ENCODE results near the gene MAPK11.

The MAPK11 gene

DNA sequence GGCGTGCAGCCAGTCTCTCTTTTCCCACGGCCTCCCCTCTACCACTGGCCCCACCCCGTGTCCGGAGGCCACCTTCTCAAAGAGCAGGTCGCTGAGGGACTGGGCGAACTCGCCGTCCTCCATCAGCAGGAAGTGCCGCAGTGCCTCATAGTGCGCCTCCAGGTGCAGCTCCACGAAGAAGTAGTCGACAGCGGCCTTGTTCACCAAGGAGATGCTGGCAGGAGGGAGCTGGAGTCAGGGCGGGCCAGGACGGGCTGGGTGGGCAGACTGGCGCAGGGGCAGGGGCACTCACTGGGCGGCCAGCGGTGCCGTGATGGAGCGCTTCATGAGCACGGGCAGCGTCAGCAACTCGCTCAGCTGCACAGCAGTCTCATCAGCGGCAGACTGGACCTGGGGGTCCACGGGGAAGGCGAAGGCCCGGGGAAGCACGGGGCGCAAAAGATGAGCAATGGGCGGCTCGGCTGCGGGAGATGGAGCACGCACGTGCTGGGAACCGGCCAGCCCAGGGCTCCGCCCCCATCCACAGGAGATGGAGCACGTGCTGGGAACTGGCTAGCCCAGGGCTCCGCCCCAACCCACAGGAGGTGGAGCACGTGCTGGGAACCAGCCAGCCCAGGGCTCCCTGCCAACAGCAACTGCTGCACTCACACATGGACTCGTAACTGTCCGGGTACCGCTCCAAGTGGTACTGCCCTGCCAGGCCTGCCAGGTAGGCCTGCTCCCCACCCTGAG is 51.0 kb downstream of the MAPK11 start:
- H3K27ac ChIP-seq, result no peak overlapping the region

GRCh38 chr22:50218153-50218995 is 51.8 kb downstream of the MAPK11 start:
- TF ChIP-seq, protein P1, sequence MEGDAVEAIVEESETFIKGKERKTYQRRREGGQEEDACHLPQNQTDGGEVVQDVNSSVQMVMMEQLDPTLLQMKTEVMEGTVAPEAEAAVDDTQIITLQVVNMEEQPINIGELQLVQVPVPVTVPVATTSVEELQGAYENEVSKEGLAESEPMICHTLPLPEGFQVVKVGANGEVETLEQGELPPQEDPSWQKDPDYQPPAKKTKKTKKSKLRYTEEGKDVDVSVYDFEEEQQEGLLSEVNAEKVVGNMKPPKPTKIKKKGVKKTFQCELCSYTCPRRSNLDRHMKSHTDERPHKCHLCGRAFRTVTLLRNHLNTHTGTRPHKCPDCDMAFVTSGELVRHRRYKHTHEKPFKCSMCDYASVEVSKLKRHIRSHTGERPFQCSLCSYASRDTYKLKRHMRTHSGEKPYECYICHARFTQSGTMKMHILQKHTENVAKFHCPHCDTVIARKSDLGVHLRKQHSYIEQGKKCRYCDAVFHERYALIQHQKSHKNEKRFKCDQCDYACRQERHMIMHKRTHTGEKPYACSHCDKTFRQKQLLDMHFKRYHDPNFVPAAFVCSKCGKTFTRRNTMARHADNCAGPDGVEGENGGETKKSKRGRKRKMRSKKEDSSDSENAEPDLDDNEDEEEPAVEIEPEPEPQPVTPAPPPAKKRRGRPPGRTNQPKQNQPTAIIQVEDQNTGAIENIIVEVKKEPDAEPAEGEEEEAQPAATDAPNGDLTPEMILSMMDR (IDR thresholded peaks at IDR 0.05), result no peak
- no peak for DNase-seq (ENCODE audit: low spot score)
- H3K4me3 ChIP-seq, result no peak overlapping the region
- no peak overlapping the region for H3K27ac ChIP-seq

More for the DNA sequence above, 51.0 kb downstream of the MAPK11 start:
- H3K4me3 ChIP-seq, result no peak overlapping the region
- TF ChIP-seq, protein P1 (IDR thresholded peaks at IDR 0.05), result no peak
- DNase-seq (ENCODE audit: low spot score), result no peak

DNA sequence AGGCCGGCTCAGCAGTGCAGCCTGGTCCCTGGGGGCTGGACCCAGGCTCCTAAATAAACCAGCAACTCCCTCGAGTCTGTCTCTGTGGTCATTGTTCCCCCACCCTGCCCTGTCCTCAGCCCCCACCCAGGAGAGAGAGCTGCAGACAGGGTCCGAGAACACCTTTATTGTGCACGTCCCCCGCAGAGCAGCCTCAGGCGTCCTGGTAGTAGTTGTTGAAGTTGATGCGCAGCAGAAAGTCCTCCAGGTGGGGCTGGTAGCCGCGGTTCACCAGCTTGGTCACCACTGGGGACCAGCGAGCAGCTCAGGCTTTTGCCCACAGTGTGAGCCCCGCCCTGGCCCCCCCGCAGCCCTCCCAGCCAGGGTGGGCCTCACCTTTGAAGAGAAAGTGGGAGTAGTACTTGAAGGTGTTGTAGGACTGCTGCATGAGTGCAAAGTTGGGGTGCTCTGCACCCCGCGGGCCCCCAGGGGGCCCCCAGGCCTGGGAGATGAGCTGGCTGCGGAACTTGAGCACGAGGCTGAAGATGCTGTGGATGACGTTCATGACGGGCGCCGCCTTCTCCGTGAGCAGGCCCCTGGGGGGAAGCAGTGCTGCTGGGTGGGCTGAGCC is 52.5 kb downstream of the MAPK11 start:
- Histone ChIP-seq H3K27ac (no peak overlapping the region), H3K4me3 (no peak overlapping the region)
- no peak for DNase-seq (ENCODE audit: low spot score)
- TF ChIP-seq, protein P1 (IDR thresholded peaks at IDR 0.05), result no peak

GRCh38 chr22:50216684-50217520 is 53.3 kb downstream of the MAPK11 start:
- TF ChIP-seq, protein P1 (IDR thresholded peaks at IDR 0.05), result no peak
- H3K27ac ChIP-seq, result no peak overlapping the region
- DNase-seq (ENCODE audit: low spot score), result no peak
- H3K4me3 ChIP-seq, result no peak overlapping the region

GRCh38 chr22:50216055-50216683 is 54.0 kb downstream of the MAPK11 start:
- Histone ChIP-seq H3K4me3 (no peak overlapping the region), H3K27ac (no peak overlapping the region)
- TF ChIP-seq, protein P1 (IDR thresholded peaks at IDR 0.05), result no peak
- no peak for DNase-seq (ENCODE audit: low spot score)
